Measurements from ENCODE around the gene RGMA. TPM values are rescaled to one million over a fixed set of nuclear protein-coding genes. Genes with fewer than 3 reads are reported as not detected.

Gene RGMA
- total RNA-seq, 1 donor from 2014 or later = 21.6 TPM

DNA sequence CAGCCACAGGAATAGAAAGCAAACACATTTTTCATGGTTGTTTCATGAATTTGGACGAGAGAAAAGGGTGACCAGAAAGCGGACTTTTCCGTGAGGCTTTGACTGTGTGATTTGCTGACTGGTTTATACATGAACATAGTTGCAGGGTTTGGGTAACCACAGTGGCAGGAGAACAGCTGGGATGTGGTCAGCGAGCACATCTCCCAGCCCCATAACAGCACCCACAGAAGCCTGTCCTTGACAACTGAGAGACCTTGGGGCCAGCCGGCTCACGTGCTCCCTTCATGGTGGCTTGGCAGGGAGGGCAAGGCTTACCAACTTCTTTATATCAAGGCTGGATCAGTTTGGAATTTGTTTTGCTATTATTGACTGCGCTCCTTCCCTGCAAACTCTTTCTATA lies 13.2 kb upstream of the RGMA start:
- DNase-seq (ENCODE audit: extremely low spot score in 2 of 2) = no peak
- no peaks in the 10 kb centered on the region for H3K36me3 ChIP-seq
- TF ChIP-seq, protein P1, sequence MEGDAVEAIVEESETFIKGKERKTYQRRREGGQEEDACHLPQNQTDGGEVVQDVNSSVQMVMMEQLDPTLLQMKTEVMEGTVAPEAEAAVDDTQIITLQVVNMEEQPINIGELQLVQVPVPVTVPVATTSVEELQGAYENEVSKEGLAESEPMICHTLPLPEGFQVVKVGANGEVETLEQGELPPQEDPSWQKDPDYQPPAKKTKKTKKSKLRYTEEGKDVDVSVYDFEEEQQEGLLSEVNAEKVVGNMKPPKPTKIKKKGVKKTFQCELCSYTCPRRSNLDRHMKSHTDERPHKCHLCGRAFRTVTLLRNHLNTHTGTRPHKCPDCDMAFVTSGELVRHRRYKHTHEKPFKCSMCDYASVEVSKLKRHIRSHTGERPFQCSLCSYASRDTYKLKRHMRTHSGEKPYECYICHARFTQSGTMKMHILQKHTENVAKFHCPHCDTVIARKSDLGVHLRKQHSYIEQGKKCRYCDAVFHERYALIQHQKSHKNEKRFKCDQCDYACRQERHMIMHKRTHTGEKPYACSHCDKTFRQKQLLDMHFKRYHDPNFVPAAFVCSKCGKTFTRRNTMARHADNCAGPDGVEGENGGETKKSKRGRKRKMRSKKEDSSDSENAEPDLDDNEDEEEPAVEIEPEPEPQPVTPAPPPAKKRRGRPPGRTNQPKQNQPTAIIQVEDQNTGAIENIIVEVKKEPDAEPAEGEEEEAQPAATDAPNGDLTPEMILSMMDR (IDR thresholded peaks at IDR 0.05) = no peak
- TF ChIP-seq POLR2AphosphoS5 (IDR thresholded peaks at IDR 0.05; ENCODE audit: insufficient read depth in 1 of 2, low read depth in 1 of 2) (no peak), POLR2A (IDR thresholded peaks at IDR 0.05) (no peak)
- H3K27ac ChIP-seq = no peak overlapping the region
- H3K4me3 ChIP-seq = no peak overlapping the region
- H3K9me3 ChIP-seq = no peaks in the 10 kb centered on the region
- H3K4me1 ChIP-seq = no peaks in the 10 kb centered on the region
- no peaks in the 10 kb centered on the region for H3K27me3 ChIP-seq
- intact Hi-C loops (cut with DNase I) = no loop called here

DNA sequence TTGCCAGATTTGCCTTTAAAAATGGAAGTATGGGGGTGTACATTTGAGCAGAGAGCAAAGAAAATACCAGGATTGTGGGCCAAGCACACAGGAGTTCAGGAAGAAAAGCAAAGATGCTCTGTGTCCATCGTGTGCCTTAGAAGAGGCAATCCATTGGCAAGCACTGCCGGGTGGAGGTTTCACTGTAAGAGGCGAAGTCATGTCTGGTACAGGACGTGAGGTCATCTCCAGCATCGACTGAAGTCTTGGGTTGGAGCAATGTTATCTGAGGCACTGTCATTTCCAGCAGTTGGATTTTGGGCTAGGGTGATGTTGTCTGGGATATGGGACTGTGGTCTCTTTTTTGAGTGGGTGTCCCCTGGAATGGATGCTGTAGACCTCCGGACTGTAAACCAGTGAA lies 4.8 kb upstream of the RGMA start:
- DNase-seq (ENCODE audit: extremely low spot score in 2 of 2) = no peak
- no peaks in the 10 kb centered on the region for H3K36me3 ChIP-seq
- TF ChIP-seq, protein P1 (IDR thresholded peaks at IDR 0.05) = no peak
- no peak for TF ChIP-seq POLR2A (IDR thresholded peaks at IDR 0.05)
- TF ChIP-seq POLR2AphosphoS5 (IDR thresholded peaks at IDR 0.05; ENCODE audit: insufficient read depth in 1 of 2, low read depth in 1 of 2) = no peak
- peaks cover 8% of the 10 kb centered on the region for H3K4me1 ChIP-seq
- no peaks in the 10 kb centered on the region for H3K27me3 ChIP-seq
- intact Hi-C loops (cut with DNase I) = no loop called here
- H3K9me3 ChIP-seq = no peaks in the 10 kb centered on the region
- no peak overlapping the region for H3K4me3 ChIP-seq
- no peak overlapping the region for H3K27ac ChIP-seq

DNA sequence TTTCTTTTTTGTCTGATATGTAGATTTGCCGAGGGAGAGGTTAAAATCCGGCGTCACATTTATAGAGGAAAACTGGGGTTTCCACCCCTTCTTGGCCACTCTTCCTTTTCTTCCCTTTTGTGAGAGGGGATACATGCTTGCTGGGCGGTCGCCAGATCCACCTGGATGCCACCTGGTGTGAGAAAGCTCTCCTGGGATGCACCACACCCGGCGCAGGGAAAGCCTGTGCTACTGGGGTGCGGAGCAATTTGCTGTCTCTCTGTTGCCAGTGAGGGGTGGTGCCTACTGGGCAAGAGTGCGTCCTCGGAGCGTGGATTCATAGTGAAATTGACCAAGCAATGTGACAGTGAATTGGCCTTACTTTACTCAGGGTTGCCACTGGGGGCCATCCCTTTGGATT lies 2.5 kb upstream of the RGMA start:
- H3K4me1 ChIP-seq = peaks cover 24% of the 10 kb centered on the region
- H3K9me3 ChIP-seq = no peaks in the 10 kb centered on the region
- H3K36me3 ChIP-seq = no peaks in the 10 kb centered on the region
- no peaks in the 10 kb centered on the region for H3K27me3 ChIP-seq
- intact Hi-C loops (cut with DNase I) = no loop called here
- TF ChIP-seq POLR2A (IDR thresholded peaks at IDR 0.05) = no peak
- TF ChIP-seq POLR2AphosphoS5 (IDR thresholded peaks at IDR 0.05; ENCODE audit: insufficient read depth in 1 of 2, low read depth in 1 of 2) = no peak
- TF ChIP-seq, protein P1 (IDR thresholded peaks at IDR 0.05) = no peak
- H3K4me3 ChIP-seq = no peak overlapping the region
- no peak for DNase-seq (ENCODE audit: extremely low spot score in 2 of 2)
- H3K27ac ChIP-seq = no peak overlapping the region

DNA sequence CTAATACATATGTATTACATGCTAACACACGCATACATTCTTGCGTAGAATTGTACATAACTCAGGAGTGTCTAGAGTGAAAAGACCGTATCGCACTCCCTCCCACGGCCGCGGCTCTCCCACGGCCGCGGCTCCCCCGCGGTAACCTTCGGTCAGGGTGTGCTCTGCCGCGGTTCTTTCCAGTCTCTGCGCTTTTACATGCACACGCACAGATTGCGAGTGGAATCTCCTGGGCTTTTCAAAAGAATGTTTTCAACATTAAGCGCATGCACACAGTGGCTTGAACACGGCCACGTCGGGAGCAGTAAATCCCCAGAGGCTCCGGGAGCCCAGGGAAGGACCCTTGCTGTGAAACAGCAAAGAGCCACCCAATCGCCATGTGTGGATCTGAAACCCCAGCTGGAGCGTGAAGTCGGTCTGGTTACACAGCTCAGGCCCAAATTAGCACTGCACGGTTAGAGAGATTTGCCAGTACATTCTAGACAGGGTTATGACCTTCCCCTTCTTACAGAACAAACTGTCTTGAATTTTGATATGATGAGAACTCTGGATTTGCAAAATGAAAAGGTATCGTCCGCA lies 805 bp upstream of the RGMA start:
- Histone ChIP-seq H3K9me3 (no peaks in the 10 kb centered on the region), H3K4me3 (peak overlapping the region; percentile 65 to 67), H3K36me3 (no peaks in the 10 kb centered on the region), H3K27me3 (no peaks in the 10 kb centered on the region), H3K4me1 (peaks cover 24% of the 10 kb centered on the region), H3K27ac (peak overlapping the region; percentile 56)
- TF ChIP-seq, protein P1 (IDR thresholded peaks at IDR 0.05) = no peak
- TF ChIP-seq POLR2AphosphoS5 (IDR thresholded peaks at IDR 0.05; ENCODE audit: insufficient read depth in 1 of 2, low read depth in 1 of 2) = peak in 1 of 2 donors; percentile 4
- DNase-seq (ENCODE audit: extremely low spot score in 2 of 2) = no peak
- intact Hi-C loops (cut with DNase I) = no loop called here

DNA sequence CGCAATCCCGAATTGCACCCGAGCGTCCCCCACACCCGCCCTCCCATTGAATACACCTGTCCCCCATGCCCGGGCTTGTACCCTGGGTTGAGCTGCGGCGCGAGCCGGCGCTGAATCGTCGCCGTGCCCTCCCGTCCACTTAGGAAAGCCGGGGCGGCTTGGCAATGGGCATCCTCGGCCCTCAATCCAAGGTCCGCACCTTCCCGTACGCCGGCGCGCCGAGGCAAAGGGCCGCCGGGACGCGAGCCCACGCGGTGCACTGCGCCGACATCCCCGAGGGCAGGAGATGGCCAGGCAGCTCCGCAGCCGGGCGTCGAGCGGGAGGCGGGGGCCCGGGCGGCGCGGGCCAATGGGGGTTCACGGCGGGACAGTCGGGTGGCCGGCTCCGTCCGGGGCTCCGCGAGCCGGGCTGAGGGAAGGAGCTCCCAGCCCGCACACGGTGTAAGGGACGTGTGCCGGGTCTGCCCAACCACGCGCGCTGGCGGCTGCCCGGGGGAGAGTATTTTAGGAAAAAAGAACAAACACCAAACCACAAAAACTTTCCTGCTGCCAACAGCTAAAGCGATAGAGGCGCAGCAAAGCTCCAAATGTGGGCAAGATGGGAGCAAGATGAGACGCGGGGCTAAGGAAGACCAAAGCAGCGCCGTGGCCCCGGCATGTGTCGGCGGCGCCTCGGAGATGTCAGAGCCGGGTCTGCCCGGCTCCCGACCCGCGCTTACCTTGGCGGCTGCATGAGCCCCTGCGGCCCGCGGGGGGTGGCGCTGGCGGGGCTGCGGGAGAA lies 621 bp downstream of the RGMA start:
- intact Hi-C loops (cut with DNase I) = no loop called here

More for the DNA sequence above, 621 bp downstream of the RGMA start:
- Histone ChIP-seq H3K27ac (peak overlapping the region; percentile 76), H3K4me3 (peak overlapping the region; percentile 65 to 67), H3K9me3 (no peaks in the 10 kb centered on the region), H3K4me1 (peaks cover 24% of the 10 kb centered on the region), H3K27me3 (no peaks in the 10 kb centered on the region), H3K36me3 (no peaks in the 10 kb centered on the region)
- TF ChIP-seq POLR2AphosphoS5 (IDR thresholded peaks at IDR 0.05; ENCODE audit: insufficient read depth in 1 of 2, low read depth in 1 of 2) = no peak
- TF ChIP-seq, protein P1 (IDR thresholded peaks at IDR 0.05) = peak in 1 of 3 experiments; percentile 8
- DNase-seq (ENCODE audit: extremely low spot score in 2 of 2) = no peak

Data from vagina (tissue), 2 donors.